ENCODE measurements around the gene CLIP3.

Gene CLIP3

DNA sequence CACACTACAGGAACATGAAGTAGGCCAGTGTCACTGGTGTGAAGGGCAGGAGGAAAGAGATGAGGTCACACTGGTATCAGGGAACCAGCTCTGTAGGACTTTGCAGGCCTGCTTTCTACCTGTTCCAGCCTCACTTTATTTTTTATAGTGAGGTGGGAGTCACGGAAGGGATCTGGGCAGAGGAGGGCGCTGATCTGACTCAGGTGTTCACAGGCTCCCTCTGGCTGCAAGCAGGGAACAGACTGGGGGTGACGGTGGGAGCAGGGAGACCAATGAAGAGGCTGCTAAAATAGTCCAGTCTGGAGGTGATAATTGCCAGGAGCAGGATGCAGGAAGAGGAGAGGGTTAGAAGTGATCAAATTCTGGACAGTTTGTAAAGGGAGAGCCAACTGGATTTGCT, 18.6 kb upstream of the CLIP3 start:
- H3K27ac ChIP-seq (ENCODE audit: low read length): no peak overlapping the region
- no peak overlapping the region for H2AFZ ChIP-seq (ENCODE audit: low read length)
- no peak for TF ChIP-seq EZH2phosphoT487 (IDR thresholded peaks at IDR 0.05; ENCODE audit: low read length)
- TF ChIP-seq EZH2 (optimal IDR thresholded peaks at IDR 0.05; ENCODE audit: low read depth, low read length): no peak
- TF ChIP-seq, protein P1, sequence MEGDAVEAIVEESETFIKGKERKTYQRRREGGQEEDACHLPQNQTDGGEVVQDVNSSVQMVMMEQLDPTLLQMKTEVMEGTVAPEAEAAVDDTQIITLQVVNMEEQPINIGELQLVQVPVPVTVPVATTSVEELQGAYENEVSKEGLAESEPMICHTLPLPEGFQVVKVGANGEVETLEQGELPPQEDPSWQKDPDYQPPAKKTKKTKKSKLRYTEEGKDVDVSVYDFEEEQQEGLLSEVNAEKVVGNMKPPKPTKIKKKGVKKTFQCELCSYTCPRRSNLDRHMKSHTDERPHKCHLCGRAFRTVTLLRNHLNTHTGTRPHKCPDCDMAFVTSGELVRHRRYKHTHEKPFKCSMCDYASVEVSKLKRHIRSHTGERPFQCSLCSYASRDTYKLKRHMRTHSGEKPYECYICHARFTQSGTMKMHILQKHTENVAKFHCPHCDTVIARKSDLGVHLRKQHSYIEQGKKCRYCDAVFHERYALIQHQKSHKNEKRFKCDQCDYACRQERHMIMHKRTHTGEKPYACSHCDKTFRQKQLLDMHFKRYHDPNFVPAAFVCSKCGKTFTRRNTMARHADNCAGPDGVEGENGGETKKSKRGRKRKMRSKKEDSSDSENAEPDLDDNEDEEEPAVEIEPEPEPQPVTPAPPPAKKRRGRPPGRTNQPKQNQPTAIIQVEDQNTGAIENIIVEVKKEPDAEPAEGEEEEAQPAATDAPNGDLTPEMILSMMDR (IDR thresholded peaks at IDR 0.05; ENCODE audit: low read length): no peak; the same call in 1 of the 2 replicates
- no peaks in the 10 kb centered on the region for H3K36me3 ChIP-seq (replicated peaks; ENCODE audit: insufficient read depth, low read length)
- H3K27me3 ChIP-seq (replicated peaks; ENCODE audit: insufficient read depth, low read length): no peaks in the 10 kb centered on the region
- no peak overlapping the region for H3K4me2 ChIP-seq (ENCODE audit: low read depth, low read length)
- H3K4me1 ChIP-seq (ENCODE audit: low read length): no peaks in the 10 kb centered on the region
- H4K20me1 ChIP-seq (ENCODE audit: insufficient read depth, low read length): no peaks in the 10 kb centered on the region
- no peak for DNase-seq
- peaks cover 14% of the 10 kb centered on the region for H3K79me2 ChIP-seq (ENCODE audit: low read length)
- H3K9me2 ChIP-seq (replicated peaks; ENCODE audit: insufficient read depth, low read length): no peaks in the 10 kb centered on the region
- no peak overlapping the region for H3K9ac ChIP-seq (ENCODE audit: low read length)
- H3K9me3 ChIP-seq (replicated peaks; ENCODE audit: insufficient read depth, low read length): no peaks in the 10 kb centered on the region
- no peak overlapping the region for H3K4me3 ChIP-seq (ENCODE audit: low read length)
- peaks cover 9% of the 10 kb centered on the region for H3F3A ChIP-seq (ENCODE audit: insufficient read depth, low read length)

DNA sequence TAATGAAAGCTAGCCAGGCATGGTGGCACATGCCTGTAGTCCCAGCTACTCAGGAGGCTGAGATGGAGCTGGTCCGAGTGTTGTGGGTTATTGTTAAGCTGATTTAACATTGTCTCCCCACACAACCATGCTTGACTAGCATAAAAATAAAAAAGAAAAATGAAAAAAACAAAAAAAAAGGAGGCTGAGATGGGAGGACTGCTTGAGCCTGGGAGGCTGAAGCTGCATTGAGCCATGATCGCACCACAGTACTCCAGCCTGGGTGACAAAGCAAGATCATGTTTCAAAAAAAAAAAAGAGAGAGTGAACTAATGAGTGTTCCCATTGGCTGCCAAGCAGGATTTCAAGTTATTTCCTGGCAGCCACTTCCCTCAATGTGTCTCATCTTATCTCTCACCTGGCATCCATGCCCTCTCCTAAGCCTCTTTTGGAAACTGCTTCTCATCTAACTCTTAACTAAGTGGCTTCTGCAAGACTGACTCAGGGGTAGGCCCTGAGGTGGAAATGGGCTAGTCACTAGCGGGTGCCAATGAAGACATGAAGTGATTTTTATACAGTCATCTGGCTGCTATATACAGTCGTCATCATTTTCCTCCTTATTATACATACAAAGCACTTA, 16.5 kb upstream of the CLIP3 start:
- no peaks in the 10 kb centered on the region for H3K9me2 ChIP-seq (replicated peaks; ENCODE audit: insufficient read depth, low read length)
- no peak overlapping the region for H3K9ac ChIP-seq (ENCODE audit: low read length)
- H3K27me3 ChIP-seq (replicated peaks; ENCODE audit: insufficient read depth, low read length): no peaks in the 10 kb centered on the region
- H4K20me1 ChIP-seq (ENCODE audit: insufficient read depth, low read length): no peaks in the 10 kb centered on the region
- no peaks in the 10 kb centered on the region for H3K4me1 ChIP-seq (ENCODE audit: low read length)
- no peak overlapping the region for H3K4me2 ChIP-seq (ENCODE audit: low read depth, low read length)
- H3K4me3 ChIP-seq (ENCODE audit: low read length): no peak overlapping the region
- TF ChIP-seq EZH2phosphoT487 (IDR thresholded peaks at IDR 0.05; ENCODE audit: low read length) (no peak), EZH2 (optimal IDR thresholded peaks at IDR 0.05; ENCODE audit: low read depth, low read length) (no peak)
- TF ChIP-seq, protein P1 (IDR thresholded peaks at IDR 0.05; ENCODE audit: low read length): no peak
- DNase-seq: no peak
- H2AFZ ChIP-seq (ENCODE audit: low read length): no peak overlapping the region
- no peaks in the 10 kb centered on the region for H3K79me2 ChIP-seq (ENCODE audit: low read length)
- no peaks in the 10 kb centered on the region for H3K36me3 ChIP-seq (replicated peaks; ENCODE audit: insufficient read depth, low read length)
- no peaks in the 10 kb centered on the region for H3K9me3 ChIP-seq (replicated peaks; ENCODE audit: insufficient read depth, low read length)
- H3F3A ChIP-seq (ENCODE audit: insufficient read depth, low read length): peaks cover 9% of the 10 kb centered on the region
- no peak overlapping the region for H3K27ac ChIP-seq (ENCODE audit: low read length)

DNA sequence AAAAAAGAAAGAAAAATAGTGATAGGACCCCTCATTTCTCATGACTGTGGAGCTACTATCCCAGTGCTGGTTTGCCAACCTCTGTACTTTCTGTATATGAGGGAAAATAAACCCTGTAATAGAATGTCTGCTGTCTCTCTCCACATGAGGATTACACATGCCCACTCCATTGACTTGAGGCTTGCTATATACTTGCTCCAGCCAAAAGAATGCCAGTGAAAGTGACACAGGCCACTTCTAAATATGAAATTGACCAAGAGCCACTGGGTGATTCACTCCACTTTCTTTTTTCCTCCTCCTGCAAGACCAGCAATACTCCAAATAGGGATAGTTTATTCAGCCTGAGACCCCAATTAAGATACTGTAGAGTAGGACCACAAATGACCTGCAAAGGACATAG, 15.2 kb upstream of the CLIP3 start:
- Histone ChIP-seq H3K9ac (ENCODE audit: low read length) (no peak overlapping the region), H3K4me1 (ENCODE audit: low read length) (no peaks in the 10 kb centered on the region), H3K79me2 (ENCODE audit: low read length) (no peaks in the 10 kb centered on the region), H3K36me3 (replicated peaks; ENCODE audit: insufficient read depth, low read length) (no peaks in the 10 kb centered on the region), H4K20me1 (ENCODE audit: insufficient read depth, low read length) (no peaks in the 10 kb centered on the region), H2AFZ (ENCODE audit: low read length) (no peak overlapping the region), H3K4me3 (ENCODE audit: low read length) (no peak overlapping the region), H3K27ac (ENCODE audit: low read length) (no peak overlapping the region), H3K27me3 (replicated peaks; ENCODE audit: insufficient read depth, low read length) (no peaks in the 10 kb centered on the region), H3K9me2 (replicated peaks; ENCODE audit: insufficient read depth, low read length) (no peaks in the 10 kb centered on the region), H3F3A (ENCODE audit: insufficient read depth, low read length) (no peaks in the 10 kb centered on the region), H3K9me3 (replicated peaks; ENCODE audit: insufficient read depth, low read length) (no peaks in the 10 kb centered on the region), H3K4me2 (ENCODE audit: low read depth, low read length) (no peak overlapping the region)
- TF ChIP-seq EZH2 (optimal IDR thresholded peaks at IDR 0.05; ENCODE audit: low read depth, low read length) (no peak), EZH2phosphoT487 (IDR thresholded peaks at IDR 0.05; ENCODE audit: low read length) (no peak)
- TF ChIP-seq, protein P1 (IDR thresholded peaks at IDR 0.05; ENCODE audit: low read length): no peak
- no peak for DNase-seq
